HG03039 (cell line): ENCODE data around the gene CEACAM16.
"Not testable (repeated sequence)": the region's sequence is repeated elsewhere in the genome, so short reads cannot be mapped to it uniquely, and the experiment has no call there.

ENCODE experiments used
- ATAC-seq: cut with Tn5 transposase; IDR thresholded peaks from one replicate; pipeline ENCODE4 v1.9.1; 2021; ENCODE audit warnings: mild to moderate bottlenecking, moderate library complexity; ENCODE audit not compliant: unreplicated experiment

CEACAM16 gene

DNA sequence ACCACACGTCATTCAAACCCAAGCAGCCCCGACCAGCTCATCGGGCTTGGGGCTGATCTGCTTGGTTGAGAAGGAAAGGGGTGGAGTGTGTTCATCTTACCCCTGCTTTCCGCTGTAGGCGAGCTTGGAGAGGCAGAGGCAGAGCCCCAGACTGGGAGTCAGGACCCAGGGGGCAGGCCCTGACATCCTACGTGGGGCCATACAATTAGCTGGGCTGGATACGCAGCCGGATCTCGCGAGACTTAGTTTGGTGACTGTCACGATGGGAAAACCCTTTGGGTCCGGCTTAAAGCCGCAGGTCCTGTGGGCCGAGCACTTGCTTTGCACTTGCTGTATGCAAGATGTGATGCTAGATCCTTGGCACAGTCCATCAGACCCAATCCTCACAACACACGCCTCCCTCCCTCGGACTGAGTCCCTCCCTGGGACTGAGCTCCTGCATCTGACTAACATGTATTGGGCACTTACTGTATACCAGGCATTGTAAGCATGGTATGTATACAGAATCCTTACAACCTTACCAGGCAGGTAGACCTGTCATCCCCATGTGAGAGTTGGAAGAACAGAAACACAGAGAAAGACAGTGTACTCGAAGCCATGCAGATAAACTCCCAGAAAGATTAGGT, 3.7 kb downstream of the CEACAM16 start:
- no peak for ATAC-seq

DNA sequence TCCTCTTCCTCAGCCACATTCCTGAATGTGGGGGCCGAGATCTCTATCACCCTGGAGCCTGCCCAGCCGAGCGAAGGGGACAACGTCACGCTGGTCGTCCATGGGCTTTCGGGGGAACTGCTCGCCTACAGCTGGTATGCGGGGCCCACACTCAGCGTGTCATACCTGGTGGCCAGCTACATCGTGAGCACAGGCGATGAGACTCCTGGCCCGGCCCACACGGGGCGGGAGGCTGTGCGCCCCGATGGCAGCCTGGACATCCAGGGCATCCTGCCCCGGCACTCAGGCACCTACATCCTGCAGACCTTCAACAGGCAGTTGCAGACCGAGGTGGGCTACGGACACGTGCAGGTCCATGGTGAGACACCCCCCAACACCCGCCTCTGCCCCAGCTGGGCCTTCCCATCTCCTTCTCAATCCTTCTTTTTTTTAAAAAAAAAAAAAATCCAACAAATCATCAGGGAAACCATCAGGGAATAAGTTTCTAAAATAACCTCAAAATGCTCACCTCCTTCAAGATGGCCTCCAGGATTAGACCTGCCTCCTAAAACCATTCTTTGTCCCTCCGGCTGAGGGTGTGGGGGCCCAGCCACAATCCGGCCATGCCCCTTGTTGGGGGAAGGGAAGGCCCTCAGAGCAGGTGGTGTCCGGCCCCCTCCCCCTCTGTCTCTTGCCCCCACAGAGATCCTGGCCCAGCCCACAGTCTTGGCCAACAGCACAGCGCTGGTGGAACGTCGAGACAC, 4.6 kb downstream of the CEACAM16 start:
- ATAC-seq, result no peak

DNA sequence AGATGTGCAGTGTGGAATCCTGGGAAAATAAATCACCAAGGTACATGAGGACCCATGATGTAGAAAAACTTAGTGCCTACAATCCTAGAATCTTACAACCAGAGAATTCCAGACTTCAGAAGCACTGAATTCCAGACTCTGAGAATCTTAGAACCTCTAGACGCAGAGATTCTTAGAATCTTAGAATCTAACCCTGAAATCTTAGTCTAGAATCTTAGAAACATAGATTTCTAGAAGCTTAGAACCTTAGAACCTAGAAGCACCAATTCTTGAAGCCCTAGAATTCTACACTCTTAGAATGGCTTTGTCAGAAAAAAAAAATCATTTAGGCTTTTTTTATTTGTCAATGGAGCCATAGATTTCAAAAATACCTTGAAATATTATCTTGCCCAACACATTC, 6.0 kb downstream of the CEACAM16 start:
- no peak for ATAC-seq

DNA sequence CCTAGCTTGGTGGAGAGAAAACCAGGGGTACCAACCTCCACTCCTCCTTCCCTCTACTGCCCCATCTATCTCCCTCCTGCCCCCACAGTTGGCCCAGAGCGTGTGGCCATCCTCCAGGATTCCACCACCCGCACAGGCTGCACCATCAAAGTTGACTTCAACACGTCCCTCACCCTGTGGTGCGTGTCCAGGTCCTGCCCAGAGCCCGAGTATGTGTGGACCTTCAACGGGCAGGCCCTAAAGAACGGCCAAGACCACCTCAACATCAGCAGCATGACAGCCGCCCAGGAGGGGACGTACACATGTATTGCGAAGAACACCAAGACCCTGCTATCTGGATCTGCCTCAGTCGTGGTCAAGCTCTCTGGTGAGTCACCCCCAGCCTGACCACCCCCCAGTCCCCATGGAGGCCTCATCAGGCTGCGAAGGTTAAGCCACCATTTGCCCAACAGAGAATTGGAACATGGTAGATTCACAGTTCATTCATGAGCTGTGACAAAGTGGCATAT, 6.6 kb downstream of the CEACAM16 start:
- no peak for ATAC-seq

- no peak for ATAC-seq
Observed at GRCh38 chr19:44706506-44707236, 7.7 kb downstream of the CEACAM16 start.

GRCh38 chr19:44707794-44708193, 8.8 kb downstream of the CEACAM16 start:
- ATAC-seq, result no peak

DNA sequence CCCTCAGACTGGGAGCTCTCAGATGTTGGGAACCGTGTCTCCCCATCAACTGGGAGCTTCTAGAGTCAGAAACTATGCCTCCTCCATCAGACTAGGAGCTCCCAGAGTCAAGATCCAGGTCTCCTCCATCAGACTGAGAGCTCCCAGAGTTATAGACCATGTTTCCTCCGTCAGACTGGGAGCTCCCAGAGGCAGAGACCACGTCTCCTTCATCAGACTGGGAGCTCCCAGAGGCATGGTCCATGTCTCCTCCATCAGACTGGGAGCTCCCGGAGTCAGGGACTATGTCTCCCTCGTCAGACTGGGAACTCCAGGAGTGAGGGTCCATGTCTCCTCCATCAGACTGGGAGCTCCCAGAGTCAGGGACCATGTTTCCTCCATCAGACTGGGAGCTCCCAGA, 10.0 kb downstream of the CEACAM16 start:
- no peak for ATAC-seq

GRCh38 chr19:44709434-44710266, 10.7 kb downstream of the CEACAM16 start:
- ATAC-seq, result not testable (repeated sequence)

DNA sequence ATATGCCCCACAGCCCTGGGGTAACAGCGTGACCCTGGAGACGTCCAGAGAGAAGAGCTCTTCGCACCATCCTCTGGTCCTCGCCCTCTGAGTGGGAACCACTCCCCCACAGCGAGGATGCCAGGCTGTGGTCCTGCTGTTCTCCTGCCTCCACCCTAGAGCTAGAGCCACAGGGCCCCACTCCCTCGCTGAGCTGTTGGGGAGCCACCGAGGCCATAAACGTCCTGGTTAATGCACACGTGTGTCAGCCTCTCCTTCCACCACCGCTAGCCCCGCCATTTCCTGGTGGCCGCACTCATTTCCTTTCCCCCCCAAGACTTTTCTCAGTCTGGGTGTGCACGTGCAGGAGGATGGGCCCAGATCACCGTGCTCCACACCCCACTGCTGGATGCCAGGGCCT, 11.5 kb downstream of the CEACAM16 start:
- ATAC-seq, result no peak

- no peak for ATAC-seq
Observed at GRCh38 chr19:44712864-44713515, 14.0 kb downstream of the CEACAM16 start.

- ATAC-seq, result no peak
Observed at GRCh38 chr19:44714597-44715169, 15.7 kb downstream of the CEACAM16 start.

DNA sequence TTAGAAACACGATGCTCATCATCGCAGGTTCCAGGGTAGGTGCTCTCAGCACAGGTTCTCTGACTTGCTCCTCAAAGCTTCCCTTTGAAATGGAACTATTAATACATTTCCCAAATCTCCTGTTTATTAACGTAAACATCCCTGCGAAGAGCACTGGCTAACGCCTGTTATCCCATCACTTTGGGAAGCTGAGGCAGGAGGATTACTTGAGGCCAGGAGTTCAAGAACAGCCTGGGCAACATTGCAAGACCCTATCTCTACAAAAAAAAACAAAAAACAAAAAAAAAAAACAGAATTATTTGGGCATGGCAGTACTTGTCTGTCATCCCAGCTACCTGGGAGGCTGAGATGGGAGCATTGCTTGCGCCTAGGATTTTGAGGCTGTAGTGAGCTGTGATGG, 18.7 kb downstream of the CEACAM16 start:
- ATAC-seq, result no peak

DNA sequence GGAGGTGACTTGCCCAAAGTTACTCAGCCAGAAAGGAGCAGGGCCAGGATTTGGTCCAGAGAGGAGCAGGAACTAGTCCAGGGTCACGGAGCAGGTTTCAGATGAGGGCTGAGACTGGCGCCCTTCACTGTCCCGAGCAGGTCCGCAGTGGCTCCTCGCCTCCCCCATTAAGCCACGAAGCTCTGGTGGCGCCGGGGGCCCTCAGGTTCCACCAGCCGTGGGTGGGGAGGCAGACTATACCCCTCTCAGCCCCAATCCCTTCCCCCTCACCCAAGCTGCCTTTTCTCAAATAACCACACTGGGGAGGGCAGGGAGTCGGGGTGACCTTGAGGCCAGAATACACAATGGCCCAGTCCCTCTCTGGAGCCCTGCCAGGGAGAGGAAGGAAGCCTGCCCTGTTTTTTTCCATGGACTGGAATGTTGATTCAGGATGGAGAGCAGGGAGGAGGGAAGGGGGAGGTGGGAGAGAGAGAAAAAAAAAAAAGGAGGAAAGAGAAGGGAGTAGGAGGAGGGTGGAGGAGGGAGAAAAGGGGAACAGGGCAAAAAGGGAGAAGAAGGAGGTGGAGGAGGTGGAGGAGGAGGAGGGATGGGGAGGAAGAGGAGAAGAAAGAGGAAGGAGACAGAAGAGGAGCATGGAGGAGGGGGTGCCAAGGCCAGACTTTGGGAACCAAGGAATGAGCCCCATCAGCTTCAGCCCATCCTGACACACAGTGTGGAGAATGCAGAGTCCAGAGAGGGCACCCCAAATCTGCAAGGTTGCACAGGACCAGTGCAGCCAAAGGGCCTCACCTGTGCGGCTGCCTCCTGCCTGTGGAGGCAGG, 19.7 kb downstream of the CEACAM16 start:
- no peak for ATAC-seq

GRCh38 chr19:44719262-44719701, 20.3 kb downstream of the CEACAM16 start:
- no peak for ATAC-seq

DNA sequence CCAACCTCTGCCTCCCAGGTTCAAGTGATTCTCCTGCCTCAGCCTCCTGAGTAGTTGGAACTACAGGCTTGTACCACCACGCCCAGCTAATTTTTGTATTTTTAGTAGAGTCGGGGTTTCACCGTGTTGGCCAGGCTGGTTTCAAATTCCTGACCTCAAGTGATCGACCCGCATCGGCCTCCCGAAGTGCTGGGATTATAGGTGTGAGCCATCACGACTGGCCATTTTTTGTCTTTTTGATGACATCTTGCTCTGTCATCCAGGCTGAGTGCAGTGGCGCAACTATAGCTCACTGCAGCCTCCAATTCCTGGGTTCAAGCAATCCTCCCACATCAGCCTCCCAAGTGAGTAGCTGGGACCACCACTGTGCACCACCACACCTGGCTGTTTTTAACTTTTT, 21.4 kb downstream of the CEACAM16 start:
- ATAC-seq, result not testable (repeated sequence)

DNA sequence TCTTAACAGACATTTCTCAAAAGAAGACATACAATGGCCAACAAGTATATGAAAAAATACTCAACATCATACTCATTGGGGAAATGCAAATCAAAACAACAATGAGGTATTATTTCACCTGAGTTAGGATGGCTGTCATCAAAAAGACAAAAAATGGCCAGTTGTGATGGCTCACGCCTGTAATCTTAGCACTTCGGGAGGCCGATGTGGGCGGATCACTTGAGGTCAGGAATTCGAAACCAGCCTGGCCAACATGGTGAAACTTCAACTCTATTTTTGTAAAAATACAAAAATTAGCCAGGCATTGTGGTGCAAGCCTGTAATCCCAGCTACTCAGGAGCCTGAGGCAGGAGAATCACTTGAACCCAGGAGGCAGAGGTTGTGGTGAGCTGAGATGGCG, 22.0 kb downstream of the CEACAM16 start:
- ATAC-seq, result no peak

GRCh38 chr19:44721369-44721768, 22.4 kb downstream of the CEACAM16 start:
- not testable (repeated sequence) for ATAC-seq

DNA sequence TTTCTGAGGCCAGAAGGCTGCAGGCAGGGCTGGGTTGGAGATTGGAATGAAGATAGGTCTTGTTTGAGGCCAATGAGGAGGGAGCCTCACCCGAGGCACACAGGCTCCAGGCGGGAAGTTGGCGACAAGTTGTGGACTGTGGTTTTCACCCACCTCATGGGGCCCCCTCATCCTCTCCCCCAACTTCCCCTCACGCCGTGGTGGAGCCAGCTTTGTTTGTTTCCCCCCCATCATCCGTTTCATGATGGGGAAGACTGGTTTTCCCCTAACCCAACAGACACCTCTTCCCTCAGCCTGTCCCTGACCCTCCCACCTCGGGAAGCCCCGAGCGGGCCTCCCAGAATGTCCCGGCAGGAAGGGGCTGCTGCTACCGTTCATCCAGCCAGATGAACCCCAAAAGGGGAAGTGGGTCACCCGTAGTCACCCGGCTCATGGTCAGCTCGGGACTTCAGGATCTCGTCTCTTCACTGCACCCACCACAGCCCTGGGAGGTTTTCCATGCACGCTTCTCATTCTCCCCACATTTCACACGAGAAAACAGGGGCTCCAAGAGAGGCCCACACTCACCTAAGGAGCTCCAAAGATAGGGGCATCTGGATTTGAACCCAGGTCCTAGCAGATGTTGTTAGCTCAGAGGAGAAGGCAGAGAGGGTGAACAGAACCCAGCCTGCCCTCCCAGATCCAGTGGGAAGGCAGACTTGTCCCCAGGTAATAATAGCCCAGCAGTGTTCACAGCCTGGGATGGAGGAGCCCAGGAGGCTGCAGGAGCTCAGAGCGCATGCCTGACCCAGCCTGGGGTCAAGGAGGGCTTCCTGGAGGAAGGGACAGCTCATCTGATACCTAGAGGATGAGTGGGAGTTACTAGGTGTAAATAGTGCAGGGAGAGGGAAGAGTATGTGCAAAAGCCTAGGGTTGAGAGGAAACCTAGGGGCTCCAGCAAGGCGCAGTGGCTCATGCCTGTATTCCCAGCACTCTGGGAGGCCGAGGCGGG, 23.5 kb downstream of the CEACAM16 start:
- ATAC-seq, result no peak
